ENCODE data around the gene TALDO1. TPM values are rescaled to one million over a fixed set of nuclear protein-coding genes. Genes with fewer than 3 reads are reported as not detected.

TALDO1 gene
- total RNA-seq, 1 experiment from 2014 or later = 166 TPM

GRCh38 chr11:769887-770641, 22.8 kb downstream of the TALDO1 start:
- DNase-seq (ENCODE audit: low read depth) = no peak

DNA sequence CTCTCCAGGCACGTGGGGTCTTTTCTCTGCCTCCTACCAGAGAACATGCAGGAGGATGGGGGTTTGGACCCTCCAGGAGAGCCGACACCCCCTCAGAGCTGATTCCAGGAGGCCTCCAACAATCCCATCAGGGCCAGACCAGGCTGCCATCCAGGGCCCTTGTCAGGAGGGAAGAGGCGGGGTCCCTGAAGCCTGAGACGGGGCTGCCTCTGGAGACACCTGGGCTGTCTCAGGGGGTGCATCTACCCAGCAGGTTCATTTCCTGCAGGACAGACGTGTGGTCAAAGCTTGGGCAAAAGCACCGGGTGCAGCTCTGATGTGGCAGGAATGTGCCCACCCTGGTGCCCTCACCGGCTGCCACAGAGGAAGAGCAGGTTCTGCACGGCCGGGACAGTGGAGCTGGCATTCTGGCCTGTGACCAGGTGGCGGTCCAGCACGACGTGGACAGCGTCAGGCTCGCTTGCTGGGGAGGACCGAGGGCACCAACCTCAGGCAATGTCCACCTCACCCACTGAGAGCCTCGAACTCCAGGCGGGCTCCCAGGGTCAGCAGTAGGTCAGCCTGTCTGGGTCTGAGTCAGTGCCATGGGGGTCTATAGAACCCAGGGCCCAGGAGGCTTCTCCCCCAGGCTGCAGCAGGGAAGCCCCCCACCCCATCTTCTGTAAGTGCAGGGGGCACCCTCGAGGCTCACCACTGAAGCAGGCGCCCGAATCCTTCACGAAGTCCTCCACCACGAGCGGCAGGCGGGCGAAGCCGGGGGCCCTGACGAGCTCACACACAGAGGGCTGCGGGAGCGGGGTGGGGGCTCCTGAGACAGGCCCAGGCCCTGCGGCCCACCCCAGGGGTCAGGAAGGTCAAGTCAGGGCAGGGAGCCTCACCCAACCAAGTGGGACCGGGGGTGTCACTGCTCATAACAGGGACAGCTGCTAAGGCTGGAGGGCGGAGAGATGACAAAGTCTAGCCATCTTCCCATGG, 23.7 kb downstream of the TALDO1 start:
- no peak for DNase-seq (ENCODE audit: low read depth)

DNA sequence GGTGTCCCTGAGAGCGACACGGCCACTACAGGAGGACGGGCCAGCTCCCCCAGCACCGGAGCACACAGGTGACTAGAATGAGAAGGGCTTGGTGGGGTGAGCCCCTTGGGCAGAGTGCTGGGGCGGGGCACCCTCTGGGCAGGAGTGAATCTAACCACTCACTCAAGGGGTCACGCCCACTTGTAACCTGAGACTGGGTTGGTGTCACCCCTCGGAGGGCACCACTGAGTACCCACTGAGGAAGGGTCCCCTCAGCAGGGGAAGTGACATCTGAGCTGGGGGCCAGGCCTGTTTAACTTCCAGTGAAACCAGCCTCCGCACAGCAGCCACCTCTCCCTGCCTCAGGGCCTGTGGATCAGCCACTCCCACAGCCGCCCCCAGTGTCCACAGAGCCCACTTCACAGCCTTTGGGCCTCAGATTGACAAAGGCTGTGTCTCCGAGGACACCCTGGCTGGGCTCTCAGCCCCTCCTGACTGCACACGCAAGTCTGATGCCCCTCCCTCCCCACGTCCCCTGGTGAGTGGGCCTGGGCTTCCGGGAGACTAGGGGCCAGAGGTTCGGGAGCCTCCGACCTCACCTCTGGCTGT, 24.4 kb downstream of the TALDO1 start:
- DNase-seq (ENCODE audit: low read depth) = no peak

DNA sequence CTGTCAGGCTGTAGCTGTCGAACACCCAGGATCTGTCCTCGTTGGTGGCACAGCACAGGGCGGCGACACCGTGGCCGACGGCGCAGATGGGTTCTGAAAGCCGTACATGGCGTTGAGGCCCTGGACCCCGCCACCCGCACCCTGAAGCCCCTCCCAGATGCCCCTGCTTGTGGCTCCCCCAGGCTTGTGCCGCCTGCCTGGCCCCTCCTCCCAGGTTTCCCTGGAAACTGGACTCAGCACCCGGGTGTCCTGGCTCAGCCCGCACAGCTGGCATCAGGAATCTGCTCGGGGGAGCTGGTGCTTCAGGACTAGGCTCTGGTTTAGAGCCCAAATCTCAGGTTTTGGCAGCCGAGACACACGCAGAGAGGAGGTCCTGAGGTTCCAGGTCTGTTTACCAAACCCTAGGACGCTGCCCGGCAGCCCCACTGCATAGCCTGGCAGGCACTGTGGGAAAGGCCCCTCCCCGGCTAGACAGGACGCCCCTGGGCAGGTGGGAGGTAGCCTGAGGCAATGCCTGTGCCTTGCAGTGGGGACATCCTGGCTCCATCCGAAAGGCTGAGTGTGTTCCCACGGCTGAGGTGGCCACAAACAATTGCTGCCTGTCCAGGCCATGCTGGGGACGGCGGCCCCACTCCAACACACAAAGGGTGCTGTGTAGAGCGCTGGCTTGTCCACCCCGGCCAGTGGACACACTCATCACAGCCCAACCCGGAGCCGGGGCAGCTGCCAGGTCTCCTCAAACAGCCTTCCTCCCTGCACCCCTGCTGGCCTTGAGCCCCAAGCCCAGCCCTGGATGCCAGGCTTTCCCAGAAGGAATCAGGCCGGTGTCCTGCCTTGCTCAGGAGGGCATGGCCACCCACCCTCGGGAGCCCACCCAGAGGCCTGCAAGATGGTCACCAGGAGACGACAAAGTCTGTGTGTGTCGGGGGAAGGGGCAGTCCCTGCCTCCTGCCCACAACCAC, 25.4 kb downstream of the TALDO1 start:
- no peak for DNase-seq (ENCODE audit: low read depth)

GRCh38 chr11:773425-773824, 26.2 kb downstream of the TALDO1 start:
- DNase-seq (ENCODE audit: low read depth) = no peak

DNA sequence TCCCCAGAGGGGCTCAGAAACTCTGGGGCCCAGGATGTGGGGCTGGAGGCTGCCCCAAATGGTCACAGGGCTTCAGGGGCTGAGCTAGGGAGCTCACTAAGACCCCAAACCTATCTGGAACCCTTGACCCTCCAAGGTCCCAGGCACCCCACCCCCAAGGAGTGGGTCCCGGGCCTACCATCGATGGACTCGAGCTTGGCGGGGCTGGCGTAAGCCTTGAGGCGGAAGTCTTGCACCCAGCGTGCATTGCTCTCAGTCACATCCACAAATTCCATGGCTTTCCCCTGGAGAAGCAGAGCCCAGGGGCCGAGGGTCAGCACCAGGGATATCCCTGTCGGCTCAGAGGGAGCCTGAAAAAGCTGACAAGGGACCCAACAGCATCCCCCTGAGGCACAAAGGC, 26.6 kb downstream of the TALDO1 start:
- no peak for DNase-seq (ENCODE audit: low read depth)

DNA sequence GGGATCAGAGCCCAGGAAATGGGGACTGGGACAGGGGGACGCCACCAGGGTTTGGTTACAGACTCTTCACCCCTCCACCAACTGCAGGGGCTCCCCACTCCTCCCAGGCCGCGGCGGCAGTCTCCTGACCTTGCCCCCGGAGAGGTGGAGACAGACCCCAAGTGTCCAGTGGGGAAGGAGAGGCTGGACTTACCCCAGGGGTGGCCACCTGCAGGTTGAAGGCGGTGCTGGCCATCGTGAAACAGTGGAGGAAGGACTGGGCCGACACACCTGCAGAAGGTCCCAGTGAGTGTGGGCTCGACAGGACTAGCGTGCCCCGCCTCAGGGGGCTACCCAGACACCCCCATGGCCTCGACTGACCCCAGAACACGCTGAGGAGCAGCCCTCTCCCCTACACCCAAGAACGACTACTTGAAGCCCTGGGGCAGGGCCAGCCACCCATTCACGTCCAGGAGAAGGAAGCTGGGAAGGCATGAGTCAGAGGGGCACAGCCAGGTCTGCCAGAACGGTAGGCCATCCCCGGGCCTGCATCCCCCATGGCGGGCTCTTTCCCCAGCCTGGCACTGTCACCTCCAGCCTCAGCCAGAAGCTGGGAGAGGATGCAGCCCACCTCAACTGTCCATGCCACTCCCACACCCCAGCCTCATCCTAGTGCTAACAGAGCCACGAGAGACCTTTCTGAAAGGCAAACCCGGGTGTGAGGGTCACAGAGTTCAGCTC, 27.8 kb downstream of the TALDO1 start:
- DNase-seq (ENCODE audit: low read depth) = peak; percentile 56

- DNase-seq (ENCODE audit: low read depth) = no peak
Observed at GRCh38 chr11:776263-776560, 28.9 kb downstream of the TALDO1 start.

- no peak for DNase-seq (ENCODE audit: low read depth)
Observed at GRCh38 chr11:776561-777287, 29.5 kb downstream of the TALDO1 start.

DNA sequence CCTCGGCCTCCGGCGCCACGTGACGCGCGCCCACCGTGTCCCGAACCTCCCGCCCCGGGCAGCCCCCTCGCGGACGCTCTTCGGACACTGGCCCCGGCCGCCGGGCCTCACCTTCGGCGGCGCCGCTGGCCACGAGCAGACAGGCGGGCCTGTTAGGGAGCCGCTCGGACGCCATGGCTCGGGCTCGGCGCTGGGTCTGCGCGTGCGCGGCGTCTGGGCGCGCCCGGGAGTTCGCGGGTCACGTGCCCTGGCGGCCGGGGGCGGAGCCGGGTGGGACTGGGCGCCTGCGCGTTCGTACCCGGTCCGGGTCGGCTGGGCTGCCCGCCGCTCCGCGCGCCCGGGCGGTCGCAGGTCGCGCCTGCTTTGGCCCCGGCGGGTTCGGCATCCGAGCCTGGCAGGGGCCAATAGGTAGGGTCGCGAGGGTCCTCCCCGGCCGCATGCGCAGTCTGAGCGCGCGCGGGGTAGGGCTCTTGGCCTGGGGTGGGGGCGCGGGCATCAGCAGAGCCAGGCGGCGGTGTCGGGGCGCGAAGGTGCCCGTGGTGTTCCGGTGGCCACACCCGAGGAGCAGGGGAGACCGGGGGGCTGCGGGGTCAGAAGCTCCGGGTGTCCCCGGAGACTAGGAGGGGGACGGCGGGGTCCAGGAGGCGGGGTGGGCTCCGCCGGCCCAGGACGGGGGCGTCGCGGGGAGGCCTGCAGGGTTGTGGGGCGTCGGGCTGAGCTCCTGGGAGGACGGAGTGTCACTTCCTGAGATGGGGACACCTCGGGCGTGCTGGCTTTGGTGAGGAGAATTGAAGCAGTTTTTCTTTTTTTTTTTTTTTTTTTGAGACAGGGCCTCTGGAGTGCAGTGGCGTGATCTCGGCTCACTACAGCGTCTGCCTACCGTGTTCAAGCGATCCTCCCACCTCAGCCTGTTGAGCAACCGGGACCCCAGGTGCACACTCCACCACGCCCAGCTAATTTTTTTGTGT, 30.3 kb downstream of the TALDO1 start, which contains the start of gene GATD1:
GATD1 (minus strand) TSS at position 200 of the 968 bp plus-strand sequence; CDS start at position 175, 25 bp downstream.
- peak; percentile 76 for DNase-seq (ENCODE audit: low read depth)

- no peak for DNase-seq (ENCODE audit: low read depth)
Observed at GRCh38 chr11:778976-779954, 32.0 kb downstream of the TALDO1 start.

- DNase-seq (ENCODE audit: low read depth) = no peak
Observed at GRCh38 chr11:779955-780532, 32.8 kb downstream of the TALDO1 start.

DNA sequence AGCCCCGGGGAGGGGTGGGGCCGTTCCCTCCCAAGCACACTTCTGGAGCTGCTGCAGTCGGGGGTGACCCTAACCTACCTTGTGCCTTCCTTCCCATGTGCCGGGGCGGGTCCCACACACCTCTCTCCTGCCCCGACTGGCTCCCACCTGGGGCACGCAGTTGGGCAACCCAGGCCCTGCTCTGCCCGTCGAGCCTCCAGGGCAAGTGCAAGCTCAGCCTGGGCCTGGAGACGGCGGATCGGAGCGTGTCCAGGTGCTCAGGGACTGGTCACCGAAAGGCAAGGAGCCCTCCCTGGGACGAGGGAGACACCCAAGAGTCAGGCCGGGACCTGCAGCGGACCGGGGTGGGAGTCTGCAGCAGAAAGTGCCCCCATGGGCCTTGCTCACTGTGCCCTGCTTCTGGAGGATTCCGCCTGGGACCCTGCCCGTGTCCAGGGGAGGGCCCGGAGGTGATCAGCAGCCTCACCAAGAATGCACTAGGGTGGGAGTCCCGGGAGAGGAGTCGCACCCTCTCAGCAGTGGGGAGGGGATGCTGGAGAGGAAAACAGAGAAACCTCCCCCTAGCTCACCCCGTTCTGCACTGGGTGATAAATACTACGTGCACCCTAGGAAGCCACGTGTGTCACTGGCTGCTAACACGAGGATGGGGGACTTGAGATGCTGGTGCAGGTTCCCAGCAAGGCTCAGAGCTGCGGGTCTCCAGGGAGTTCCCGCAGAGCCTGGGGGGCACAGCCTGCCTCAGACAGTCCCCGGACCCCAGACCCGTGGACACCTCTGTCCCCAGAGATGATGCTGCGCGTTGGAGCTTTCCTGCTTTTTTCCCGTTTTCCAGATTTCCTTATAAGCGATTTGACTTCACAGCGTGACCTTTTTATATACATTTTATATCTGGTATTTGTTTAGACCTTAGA, 35.3 kb downstream of the TALDO1 start:
- no peak for DNase-seq (ENCODE audit: low read depth)

GRCh38 chr11:783581-784015, 36.3 kb downstream of the TALDO1 start:
- DNase-seq (ENCODE audit: low read depth) = no peak

DNA sequence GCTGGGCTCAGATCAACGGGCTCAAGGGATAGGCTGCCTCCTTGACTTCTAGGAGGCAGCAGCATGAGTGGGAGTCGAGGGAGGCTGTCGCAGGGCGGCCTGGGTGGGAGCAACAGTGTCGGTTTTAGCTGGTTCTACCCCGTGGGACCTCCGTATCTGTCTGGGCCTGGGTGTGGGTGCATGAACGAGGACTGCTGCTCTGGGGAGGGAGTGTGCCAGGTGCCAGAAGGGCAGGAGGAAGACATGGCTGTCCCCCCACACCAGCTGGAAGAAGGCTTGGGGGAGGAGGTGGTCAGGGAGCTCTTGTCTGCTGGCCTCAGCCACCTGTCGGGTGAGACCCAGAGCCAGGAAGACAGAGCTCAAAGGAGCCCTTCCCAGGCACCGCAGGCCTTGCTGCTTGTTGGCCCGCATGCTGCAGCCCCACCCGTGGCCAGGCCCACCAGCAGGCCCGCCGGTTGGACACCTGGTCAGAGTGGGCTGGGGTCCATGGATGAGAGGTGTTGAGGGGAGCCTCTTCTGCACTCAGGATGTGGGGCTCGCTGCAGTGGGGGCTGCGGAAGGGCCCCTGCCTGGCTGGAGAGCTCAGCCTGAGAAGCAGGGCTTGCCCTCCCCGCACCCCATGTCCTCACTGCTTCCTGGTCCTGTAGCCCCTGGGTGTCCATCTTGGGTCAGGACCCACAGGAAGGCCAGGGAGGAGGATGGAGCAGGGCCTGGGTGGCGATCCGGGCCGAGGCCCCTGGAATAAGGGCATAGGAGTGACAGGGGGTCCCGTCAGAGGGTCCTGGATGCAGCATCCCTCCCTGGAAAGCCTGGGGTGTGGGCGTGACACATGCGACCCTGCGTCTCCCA, 39.2 kb downstream of the TALDO1 start:
- no peak for DNase-seq (ENCODE audit: low read depth)

All from RPMI7951 (cell line).